Measurements from ENCODE around the gene CRTC3. TPM values are rescaled to one million over a fixed set of nuclear protein-coding genes. Genes with fewer than 3 reads are reported as not detected.

CRTC3 gene, protein sequence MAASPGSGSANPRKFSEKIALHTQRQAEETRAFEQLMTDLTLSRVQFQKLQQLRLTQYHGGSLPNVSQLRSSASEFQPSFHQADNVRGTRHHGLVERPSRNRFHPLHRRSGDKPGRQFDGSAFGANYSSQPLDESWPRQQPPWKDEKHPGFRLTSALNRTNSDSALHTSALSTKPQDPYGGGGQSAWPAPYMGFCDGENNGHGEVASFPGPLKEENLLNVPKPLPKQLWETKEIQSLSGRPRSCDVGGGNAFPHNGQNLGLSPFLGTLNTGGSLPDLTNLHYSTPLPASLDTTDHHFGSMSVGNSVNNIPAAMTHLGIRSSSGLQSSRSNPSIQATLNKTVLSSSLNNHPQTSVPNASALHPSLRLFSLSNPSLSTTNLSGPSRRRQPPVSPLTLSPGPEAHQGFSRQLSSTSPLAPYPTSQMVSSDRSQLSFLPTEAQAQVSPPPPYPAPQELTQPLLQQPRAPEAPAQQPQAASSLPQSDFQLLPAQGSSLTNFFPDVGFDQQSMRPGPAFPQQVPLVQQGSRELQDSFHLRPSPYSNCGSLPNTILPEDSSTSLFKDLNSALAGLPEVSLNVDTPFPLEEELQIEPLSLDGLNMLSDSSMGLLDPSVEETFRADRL
- 17.8 to 25.2 TPM (median 24.0 TPM) in 5 replicates for total RNA-seq (2022; extraction: Qiagen RNA extraction; ENCODE audit: low read depth)

GRCh38 chr15:90529371-90530249 is at the start of gene CRTC3:
TSS of gene CRTC3 (plus strand) at chr15:90529923. CDS start at chr15:90530072, 149 bp downstream.

Other genes starting within 250 kb of the CRTC3 start
- 0.78 to 1.5 TPM (median 1.3 TPM) in 5 replicates for gene ZNF774, start 177.6 kb upstream of the CRTC3 start, total RNA-seq (2022; extraction: Qiagen RNA extraction; ENCODE audit: low read depth)
- gene IQGAP1, start 141.7 kb upstream of the CRTC3 start, total RNA-seq (2022; extraction: Qiagen RNA extraction; ENCODE audit: low read depth) = 117 to 198 TPM (median 130 TPM) in 5 replicates
- gene BLM, start 187.4 kb downstream of the CRTC3 start, total RNA-seq (2022; extraction: Qiagen RNA extraction; ENCODE audit: low read depth) = 10.8 to 15.1 TPM (median 14.0 TPM) in 5 replicates